Dedifferentiated amniotic fluid mesenchymal stem cell (primary cell): ENCODE results near the gene CD59.
A peak's percentile ranks its signal among the peaks of the same experiment; 100 is the strongest.
"Not testable (repeated sequence)": the region's sequence is repeated elsewhere in the genome, so short reads cannot be mapped to it uniquely, and the experiment has no call there.

ENCODE experiments used
- DNase-seq: peaks from one replicate; pipeline ENCODE4 v3.0.0-alpha.2; 2016; ENCODE audit errors: extremely low spot score

The CD59 gene

GRCh38 chr11:33692541-33692940 is 43.7 kb downstream of the CD59 start:
- no peak for DNase-seq

- peak; percentile 89 for DNase-seq
Measured at GRCh38 chr11:33692013-33692504, 44.2 kb downstream of the CD59 start.

GRCh38 chr11:33691066-33691864 is 45.0 kb downstream of the CD59 start:
- DNase-seq = no peak

GRCh38 chr11:33690290-33691065 is 45.7 kb downstream of the CD59 start:
- peak; percentile 84 for DNase-seq

GRCh38 chr11:33689501-33689900 is 46.7 kb downstream of the CD59 start:
- DNase-seq = no peak

- DNase-seq = no peak
Measured at GRCh38 chr11:33689085-33689484, 47.1 kb downstream of the CD59 start.

- DNase-seq = peak; percentile 72
Measured at GRCh38 chr11:33687733-33688479, 48.3 kb downstream of the CD59 start.

- DNase-seq = no peak
Measured at GRCh38 chr11:33685082-33685481, 51.1 kb downstream of the CD59 start.

- no peak for DNase-seq
Measured at GRCh38 chr11:33684003-33684706, 52.1 kb downstream of the CD59 start.

- no peak for DNase-seq
Measured at GRCh38 chr11:33682446-33682845, 53.8 kb downstream of the CD59 start.

- DNase-seq = no peak
Measured at GRCh38 chr11:33682019-33682418, 54.2 kb downstream of the CD59 start.

- DNase-seq = not testable (repeated sequence)
Measured at GRCh38 chr11:33678616-33679015, 57.6 kb downstream of the CD59 start.

- no peak for DNase-seq
Measured at GRCh38 chr11:33674035-33674814, 62.0 kb downstream of the CD59 start.

GRCh38 chr11:33672273-33672672 is 64.0 kb downstream of the CD59 start:
- DNase-seq = no peak

- DNase-seq = peak; percentile 38
Measured at GRCh38 chr11:33670250-33671011, 65.8 kb downstream of the CD59 start.

- no peak for DNase-seq
Measured at GRCh38 chr11:33669598-33670249, 66.5 kb downstream of the CD59 start.

- DNase-seq = no peak
Measured at GRCh38 chr11:33668951-33669596, 67.1 kb downstream of the CD59 start.

- peak; percentile 28 for DNase-seq
Measured at GRCh38 chr11:33668468-33668825, 67.8 kb downstream of the CD59 start.
